Left lung (tissue), 14 donors: Measurements from ENCODE around the gene ING4. TPM values are rescaled to one million over a fixed set of nuclear protein-coding genes. Genes with fewer than 3 reads are reported as not detected.
"Not testable (repeated sequence)": the region's sequence is repeated elsewhere in the genome, so short reads cannot be mapped to it uniquely, and the experiment has no call there.

Source experiments
- ATAC-seq: fragments of 200-7000 bp; cut with Tn5 transposase; one replicate; pipeline ENCODE4 v1.9.1; 2020; ENCODE audit warnings: moderate library complexity
- DNase-seq, 4 donors: peaks; one replicate each; pipeline ENCODE4 v3.0.0-alpha.2; 2013 to 2020
- H3K27ac ChIP-seq, 2 donors: fragments of 200-600 bp; sonication (generic) in 1 of 2; one replicate each; pipeline versions ENCODE4 v1.5.0 to v1.8.0; 2020 to 2021
- H3K27me3 ChIP-seq, 2 donors: fragments of 200-600 bp; sonication (generic) in 1 of 2; one replicate each; pipeline versions ENCODE4 v1.5.0 to v1.8.0; 2020 to 2021
- H3K36me3 ChIP-seq, 2 donors: fragments of 200-600 bp; sonication (generic) in 1 of 2; one replicate each; pipeline versions ENCODE4 v1.5.0 to v1.8.0; 2020 to 2021
- H3K4me1 ChIP-seq, 2 donors: fragments of 200-600 bp; one replicate each; pipeline ENCODE4 v1.8.0; 2021
- H3K4me3 ChIP-seq, 2 donors: fragments of 200-600 bp; sonication (generic) in 1 of 2; one replicate each; pipeline versions ENCODE4 v1.5.0 to v1.8.0; 2020 to 2021; ENCODE audit warnings: mild to moderate bottlenecking in 1 of 2
- H3K9me3 ChIP-seq, 2 donors: fragments of 200-600 bp; sonication (generic) in 1 of 2; one replicate each; pipeline versions ENCODE4 v1.5.0 to v1.8.0; 2020 to 2021
- CTCF ChIP-seq, 2 donors: fragments of 200-600 bp; sonication (generic) in 1 of 2; IDR thresholded peaks; one replicate each; pipeline versions ENCODE4 v1.5.0 to v1.8.0; 2021; ENCODE audit warnings: antibody characterized with exemption in 2 of 2
- intact Hi-C, 2 donors: fragments of 100-400 bp; cut with DNase I; formaldehyde crosslinking; loops; one replicate each; pipeline versions ENCODE4 v1.11.2 to v1.14.2; 2022
- long read RNA-seq, 12 donors: library from polyadenylated mRNA in 2 of 12; unstranded in 2 of 12; transcript quantifications; one replicate each; pipeline ENCODE4 v2.0.0 and lab custom pipeline, GENCODE V29; 2019 to 2026
- polyA plus RNA-seq, 6 donors: library from polyadenylated mRNA; unstranded; fragments of 120-200 nt; gene quantifications; one replicate each; pipeline ENCODE4 v1.2.1, GENCODE V29; 2013; ENCODE audit not compliant: insufficient read length in 6 of 6
- total RNA-seq, 2 donors: library from RNA; stranded (reverse); fragmentation: NEBNext Ultra II Directional; extraction: Animal tissue kit (Norgen Biotek cat#: 25700); gene quantifications; one replicate each; pipeline ENCODE4 v1.2.1, GENCODE V29; 2021
- donor health status: DM: no; HTN: yes; CAD: no.
- donor health status: DM: no; HTN: no; CAD: no.

Gene ING4
- total RNA-seq (10 to 100 TPM; 23.1 to 38.0 TPM), polyA plus RNA-seq (100 to 1,000 TPM in 4 of 6 donors, 10 to 100 TPM in 2; 88.3 to 113 (median 101) TPM)
- long read RNA-seq, donor 1, transcript ING4-201 (8 exons, 1,709 nt): major isoform, 35 of 69 reads
- long read RNA-seq, donor 1, transcript ING4-203 (8 exons, 741 nt): minor isoform, 5 of 69 reads
- long read RNA-seq, donor 1, transcript ING4-202 (8 exons, 1,393 nt): minor isoform, 15 of 69 reads
- long read RNA-seq, donor 1, partial matches to known transcripts: 6 of 69 reads
- long read RNA-seq, donor 1, other reads (novel, unspliced or antisense): 0 of 69 reads
- long read RNA-seq, donor 2, transcript ING4-201 (8 exons, 1,709 nt): major isoform, 13 of 38 reads
- long read RNA-seq, donor 2, transcript ING4-202 (8 exons, 1,393 nt): major isoform, 13 of 38 reads
- long read RNA-seq, donor 2, transcript ING4-203 (8 exons, 741 nt): minor isoform, 5 of 38 reads
- long read RNA-seq, donor 2, partial matches to known transcripts: 0 of 38 reads
- long read RNA-seq, donor 2, other reads (novel, unspliced or antisense): 0 of 38 reads
- long read RNA-seq, donor 3, transcript ING4-201 (8 exons, 1,709 nt): major isoform, 21 of 49 reads
- long read RNA-seq, donor 3, transcript ING4-202 (8 exons, 1,393 nt): minor isoform, 12 of 49 reads
- long read RNA-seq, donor 3, partial matches to known transcripts: 0 of 49 reads
- long read RNA-seq, donor 3, other reads (novel, unspliced or antisense): 0 of 49 reads
- long read RNA-seq, donor 4, transcript ING4-202 (8 exons, 1,393 nt): minor isoform, 8 of 41 reads
- long read RNA-seq, donor 4, transcript ING4-201 (8 exons, 1,709 nt): major isoform, 16 of 41 reads
- long read RNA-seq, donor 4, transcript ING4-203 (8 exons, 741 nt): minor isoform, 6 of 41 reads
- long read RNA-seq, donor 4, partial matches to known transcripts: 2 of 41 reads
- long read RNA-seq, donor 4, other reads (novel, unspliced or antisense): 8 of 41 reads
- long read RNA-seq, donor 5, transcript ING4-201 (8 exons, 1,709 nt): major isoform, 19 of 56 reads
- long read RNA-seq, donor 5, transcript ING4-207 (8 exons, 1,348 nt): minor isoform, 9 of 56 reads
- long read RNA-seq, donor 5, transcript ING4-202 (8 exons, 1,393 nt): minor isoform, 16 of 56 reads
- long read RNA-seq, donor 5, partial matches to known transcripts: 6 of 56 reads
- long read RNA-seq, donor 5, other reads (novel, unspliced or antisense): 0 of 56 reads
- long read RNA-seq, donor 6, transcript ING4-207 (8 exons, 1,348 nt): minor isoform, 6 of 52 reads
- long read RNA-seq, donor 6, transcript ING4-202 (8 exons, 1,393 nt): minor isoform, 12 of 52 reads
- long read RNA-seq, donor 6, transcript ING4-201 (8 exons, 1,709 nt): major isoform, 23 of 52 reads
- long read RNA-seq, donor 6, partial matches to known transcripts: 5 of 52 reads
- long read RNA-seq, donor 6, other reads (novel, unspliced or antisense): 0 of 52 reads
- long read RNA-seq, donor 7, transcript ING4-201 (8 exons, 1,709 nt): major isoform, 11 of 29 reads
- long read RNA-seq, donor 7, transcript ING4-202 (8 exons, 1,393 nt): minor isoform, 10 of 29 reads
- long read RNA-seq, donor 7, partial matches to known transcripts: 0 of 29 reads
- long read RNA-seq, donor 7, other reads (novel, unspliced or antisense): 0 of 29 reads
- long read RNA-seq, donor 8, transcript ING4-201 (8 exons, 1,709 nt): major isoform, 10 of 22 reads
- long read RNA-seq, donor 8, transcript ING4-202 (8 exons, 1,393 nt): major isoform, 10 of 22 reads
- long read RNA-seq, donor 8, partial matches to known transcripts: 0 of 22 reads
- long read RNA-seq, donor 8, other reads (novel, unspliced or antisense): 0 of 22 reads
- long read RNA-seq, donor 9: 0 reads
- long read RNA-seq, donor 10, transcript ING4-202 (8 exons, 1,393 nt): major isoform, 19 of 45 reads
- long read RNA-seq, donor 10, transcript ING4-201 (8 exons, 1,709 nt): minor isoform, 12 of 45 reads
- long read RNA-seq, donor 10, partial matches to known transcripts: 1 of 45 reads
- long read RNA-seq, donor 10, other reads (novel, unspliced or antisense): 5 of 45 reads
- long read RNA-seq, donor 11, transcript ING4-201 (8 exons, 1,709 nt): major isoform, 25 of 58 reads
- long read RNA-seq, donor 11, transcript ING4-202 (8 exons, 1,393 nt): minor isoform, 21 of 58 reads
- long read RNA-seq, donor 11, transcript ING4-207 (8 exons, 1,348 nt): minor isoform, 7 of 58 reads
- long read RNA-seq, donor 11, partial matches to known transcripts: 0 of 58 reads
- long read RNA-seq, donor 11, other reads (novel, unspliced or antisense): 0 of 58 reads
- long read RNA-seq, donor 12, transcript ING4-201 (8 exons, 1,709 nt): minor isoform, 10 of 29 reads
- long read RNA-seq, donor 12, transcript ING4-202 (8 exons, 1,393 nt): major isoform, 12 of 29 reads
- long read RNA-seq, donor 12, partial matches to known transcripts: 0 of 29 reads
- long read RNA-seq, donor 12, other reads (novel, unspliced or antisense): 0 of 29 reads

- H3K9me3 ChIP-seq: no peaks in the 10 kb centered on the region
- H3K36me3 ChIP-seq: peaks cover 1 to 30% of the 10 kb centered on the region in 2 donors
- peaks cover 7 to 31% of the 10 kb centered on the region in 2 donors for H3K4me1 ChIP-seq
- H3K27me3 ChIP-seq: no peaks in the 10 kb centered on the region
- peak within 1 kb of the TSS; percentile 79 to 86 for H3K27ac ChIP-seq
- intact Hi-C loops: no loop called here
- DNase-seq: peak; percentile 96 to 99 (median 98)
- H3K4me3 ChIP-seq: peak within 1 kb of the TSS; percentile 63 to 84
- TF ChIP-seq CTCF (IDR thresholded peaks at IDR 0.05): no peak
- peak; percentile 100 for ATAC-seq
These were observed at the start of gene ING4 for GRCh38 chr12:6662906-6663742. Gene ING4, minus strand, starts transcription at chr12:6663119. Its CDS starts 18 bp downstream, at chr12:6663101.

- intact Hi-C loops: no loop called here
- DNase-seq: no peak
- TF ChIP-seq CTCF (IDR thresholded peaks at IDR 0.05): no peak
These were observed 46.1 kb upstream of the ING4 start for GRCh38 chr12:6708960-6709394.

GRCh38 chr12:6708351-6708750 is 45.4 kb upstream of the ING4 start:
- H3K9me3 ChIP-seq, H3K4me3 ChIP-seq, H3K27ac ChIP-seq, H3K36me3 ChIP-seq, H3K4me1 ChIP-seq, ATAC-seq, intact Hi-C loops, DNase-seq: not testable (repeated sequence)
- H3K27me3 ChIP-seq: peaks cover 14 to 87% of the 10 kb centered on the region in 2 donors

More at GRCh38 chr12:6708960-6709394, 46.1 kb upstream of the ING4 start:
- Histone ChIP-seq H3K27me3 (peaks cover 7 to 87% of the 10 kb centered on the region in 2 donors), H3K36me3 (no peaks in the 10 kb centered on the region), H3K4me1 (no peaks in the 10 kb centered on the region), H3K4me3 (no peak overlapping the region), H3K27ac (no peak overlapping the region), H3K9me3 (no peaks in the 10 kb centered on the region)
- ATAC-seq: no peak

GRCh38 chr12:6703631-6704030 is 40.7 kb upstream of the ING4 start:
- H3K27me3 ChIP-seq: peaks cover 55 to 99% of the 10 kb centered on the region in 2 donors
- no peaks in the 10 kb centered on the region for H3K36me3 ChIP-seq
- no peak for DNase-seq
- no peak overlapping the region for H3K4me3 ChIP-seq
- intact Hi-C loops: no loop called here
- H3K9me3 ChIP-seq: no peaks in the 10 kb centered on the region
- no peak overlapping the region for H3K27ac ChIP-seq
- no peak for TF ChIP-seq CTCF (IDR thresholded peaks at IDR 0.05)
- H3K4me1 ChIP-seq: peaks cover 6 to 15% of the 10 kb centered on the region in 2 donors
- ATAC-seq: no peak
